Left ventricle myocardium inferior (tissue), 1 donor: ENCODE data around the gene CTSL. TPM values are rescaled to one million over a fixed set of nuclear protein-coding genes. Genes with fewer than 3 reads are reported as not detected.

Source experiments
- DNase-seq: peaks from one replicate; pipeline ENCODE4 v3.0.0-alpha.2; 2020
- H3K27ac ChIP-seq: fragments of 200-600 bp; replicated peaks from 2 replicates; pipeline ENCODE4 v1.8.0; 2021
- H3K27me3 ChIP-seq: fragments of 200-600 bp; 2 replicates; pipeline ENCODE4 v1.8.0; 2021; ENCODE audit warnings: low read depth
- H3K36me3 ChIP-seq: fragments of 200-600 bp; 2 replicates; pipeline ENCODE4 v1.8.0; 2021
- H3K4me1 ChIP-seq: fragments of 200-600 bp; 2 replicates; pipeline ENCODE4 v1.8.0; 2021
- H3K4me3 ChIP-seq: fragments of 200-600 bp; 2 replicates; pipeline ENCODE4 v1.8.0; 2021; ENCODE audit warnings: mild to moderate bottlenecking, moderate library complexity
- H3K9me3 ChIP-seq: fragments of 200-600 bp; replicated peaks from 2 replicates; pipeline ENCODE4 v1.8.0; 2021
- intact Hi-C: fragments of 100-400 bp; cut with micrococcal nuclease; formaldehyde crosslinking; loops from one replicate; pipeline ENCODE4 v1.11.0; 2022
- total RNA-seq: library from RNA; stranded (reverse); fragmentation: NEBNext Ultra II Directional; extraction: Animal tissue kit (Norgen Biotek cat#: 25700); gene quantifications from one replicate; pipeline ENCODE4 v1.2.1, GENCODE V29; 2021
- TF ChIP-seq, protein P1 (sequence below): fragments of 200-600 bp; IDR thresholded peaks from 2 replicates; pipeline ENCODE4 v1.8.0; 2021; ENCODE audit warnings: antibody characterized with exemption, mild to moderate bottlenecking, borderline replicate concordance
- donor health status: DM: no; HTN: yes; CAD: no; lungs with severe emphysema.

The CTSL gene
- total RNA-seq, 1 donor from 2014 or later, result 116 TPM

DNA sequence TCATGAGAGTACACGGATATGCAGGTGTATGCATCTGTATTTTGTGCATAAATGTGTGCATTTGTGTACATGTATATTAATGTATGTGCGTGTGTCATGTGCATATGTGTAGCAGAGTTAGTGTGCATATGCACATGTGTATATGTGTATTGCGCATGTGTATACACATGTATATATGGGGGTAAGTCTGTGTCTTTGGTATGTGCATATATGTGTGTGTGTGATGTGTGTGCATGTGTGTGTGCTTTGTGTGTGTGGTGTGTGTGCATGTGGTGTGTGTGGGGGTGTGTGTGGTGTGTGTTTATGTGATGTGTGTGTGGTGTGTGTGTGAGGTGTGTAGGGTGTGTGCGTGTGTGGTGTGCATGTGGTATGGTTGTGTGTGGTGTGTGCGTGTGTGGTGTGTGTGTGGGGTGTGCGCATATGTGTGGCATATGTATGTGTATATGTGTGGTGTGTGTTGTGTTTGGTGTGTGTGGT, 13.1 kb upstream of the CTSL start:
- intact Hi-C loops, result no loop called here
- no peaks in the 10 kb centered on the region for H3K36me3 ChIP-seq
- TF ChIP-seq, protein P1, sequence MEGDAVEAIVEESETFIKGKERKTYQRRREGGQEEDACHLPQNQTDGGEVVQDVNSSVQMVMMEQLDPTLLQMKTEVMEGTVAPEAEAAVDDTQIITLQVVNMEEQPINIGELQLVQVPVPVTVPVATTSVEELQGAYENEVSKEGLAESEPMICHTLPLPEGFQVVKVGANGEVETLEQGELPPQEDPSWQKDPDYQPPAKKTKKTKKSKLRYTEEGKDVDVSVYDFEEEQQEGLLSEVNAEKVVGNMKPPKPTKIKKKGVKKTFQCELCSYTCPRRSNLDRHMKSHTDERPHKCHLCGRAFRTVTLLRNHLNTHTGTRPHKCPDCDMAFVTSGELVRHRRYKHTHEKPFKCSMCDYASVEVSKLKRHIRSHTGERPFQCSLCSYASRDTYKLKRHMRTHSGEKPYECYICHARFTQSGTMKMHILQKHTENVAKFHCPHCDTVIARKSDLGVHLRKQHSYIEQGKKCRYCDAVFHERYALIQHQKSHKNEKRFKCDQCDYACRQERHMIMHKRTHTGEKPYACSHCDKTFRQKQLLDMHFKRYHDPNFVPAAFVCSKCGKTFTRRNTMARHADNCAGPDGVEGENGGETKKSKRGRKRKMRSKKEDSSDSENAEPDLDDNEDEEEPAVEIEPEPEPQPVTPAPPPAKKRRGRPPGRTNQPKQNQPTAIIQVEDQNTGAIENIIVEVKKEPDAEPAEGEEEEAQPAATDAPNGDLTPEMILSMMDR, result no peak
- H3K27me3 ChIP-seq, result no peaks in the 10 kb centered on the region
- no peak for DNase-seq
- H3K4me3 ChIP-seq, result no peak overlapping the region
- peak overlapping the region; percentile 81 for H3K27ac ChIP-seq
- no peaks in the 10 kb centered on the region for H3K9me3 ChIP-seq
- peaks cover 10% of the 10 kb centered on the region for H3K4me1 ChIP-seq

DNA sequence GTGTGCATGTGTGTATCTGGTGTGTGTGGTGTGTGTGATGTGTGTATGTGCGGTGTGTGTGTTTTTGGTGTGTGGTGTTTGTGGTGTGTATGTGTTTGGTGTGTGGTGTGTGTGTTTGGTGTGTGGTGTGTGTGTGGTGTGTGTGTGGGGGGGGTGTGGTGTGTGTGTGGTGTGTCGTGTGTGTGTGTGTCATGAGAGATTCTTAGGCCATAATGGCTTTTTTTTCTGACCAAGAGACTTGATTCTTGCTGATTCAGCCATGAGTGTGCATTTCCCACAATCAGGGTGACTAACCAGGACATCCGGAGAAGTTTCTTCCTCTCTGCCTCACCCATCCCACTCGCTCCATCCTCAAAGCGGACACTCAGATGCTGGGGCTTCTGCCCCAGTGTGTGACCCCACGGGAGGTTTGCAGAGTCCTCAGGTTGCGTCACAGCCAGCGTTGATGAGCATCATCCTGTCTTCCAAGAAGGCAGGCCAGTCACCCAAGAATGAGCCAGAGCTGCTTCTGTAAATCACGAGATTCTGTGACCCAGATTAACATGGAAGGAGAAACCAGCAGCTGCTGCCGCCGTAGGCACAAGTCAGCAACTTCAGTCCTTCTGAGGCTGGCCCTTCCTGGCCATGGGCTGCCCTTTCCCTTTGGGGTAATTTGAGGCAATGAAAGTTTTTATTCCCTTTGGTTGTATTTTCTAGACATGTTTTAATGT, 12.5 kb upstream of the CTSL start:
- H3K9me3 ChIP-seq, result no peaks in the 10 kb centered on the region
- H3K4me3 ChIP-seq, result peak overlapping the region; percentile 41
- no peaks in the 10 kb centered on the region for H3K36me3 ChIP-seq
- TF ChIP-seq, protein P1, result no peak
- DNase-seq, result peak; percentile 81
- H3K4me1 ChIP-seq, result peaks cover 10% of the 10 kb centered on the region
- intact Hi-C loops, result no loop called here
- H3K27ac ChIP-seq, result peak overlapping the region; percentile 81
- H3K27me3 ChIP-seq, result no peaks in the 10 kb centered on the region

DNA sequence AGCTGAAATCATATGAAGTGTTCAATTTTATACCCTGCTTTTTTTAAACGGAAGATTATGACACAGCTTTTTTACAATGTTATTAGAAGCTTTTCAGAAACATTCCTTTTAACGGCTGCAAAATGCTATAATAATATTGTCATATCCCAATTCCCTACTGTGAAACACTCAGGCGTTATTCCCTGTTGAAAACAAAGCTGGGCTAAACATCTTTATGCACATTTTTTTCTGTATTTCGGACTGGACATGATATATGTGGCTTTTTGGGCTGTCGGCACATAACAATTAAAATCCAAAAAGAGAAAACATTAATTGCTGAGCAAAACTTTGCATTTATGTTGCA, 12.0 kb upstream of the CTSL start:
- Histone ChIP-seq H3K36me3 (no peaks in the 10 kb centered on the region), H3K27me3 (no peaks in the 10 kb centered on the region), H3K4me3 (peak overlapping the region; percentile 41), H3K27ac (peak overlapping the region; percentile 81), H3K4me1 (peaks cover 10% of the 10 kb centered on the region), H3K9me3 (no peaks in the 10 kb centered on the region)
- DNase-seq, result no peak
- intact Hi-C loops, result no loop called here
- TF ChIP-seq, protein P1, result no peak

DNA sequence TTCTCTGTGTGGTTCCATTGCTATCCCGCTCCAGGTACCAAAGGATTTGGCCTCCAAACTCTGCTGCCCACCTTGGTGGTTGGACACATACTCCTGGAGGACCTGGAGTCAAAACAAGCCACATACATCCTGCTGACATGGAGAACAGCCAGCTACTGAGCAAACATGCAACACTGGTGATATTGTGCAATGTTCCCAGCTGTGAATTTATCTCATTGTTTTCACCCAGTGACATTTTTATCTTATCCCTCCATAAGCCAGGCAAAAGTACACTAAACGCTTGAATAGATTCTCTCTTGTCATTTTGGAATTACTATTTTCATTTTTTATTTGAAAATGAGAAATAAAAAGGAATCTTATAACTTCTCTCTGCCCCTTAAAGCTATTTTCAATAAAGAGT, 11.1 kb upstream of the CTSL start:
- H3K27ac ChIP-seq, result peak overlapping the region; percentile 81
- no peaks in the 10 kb centered on the region for H3K27me3 ChIP-seq
- DNase-seq, result no peak
- peaks cover 10% of the 10 kb centered on the region for H3K4me1 ChIP-seq
- no peak overlapping the region for H3K4me3 ChIP-seq
- no peaks in the 10 kb centered on the region for H3K9me3 ChIP-seq
- TF ChIP-seq, protein P1, result no peak
- intact Hi-C loops, result no loop called here
- no peaks in the 10 kb centered on the region for H3K36me3 ChIP-seq

DNA sequence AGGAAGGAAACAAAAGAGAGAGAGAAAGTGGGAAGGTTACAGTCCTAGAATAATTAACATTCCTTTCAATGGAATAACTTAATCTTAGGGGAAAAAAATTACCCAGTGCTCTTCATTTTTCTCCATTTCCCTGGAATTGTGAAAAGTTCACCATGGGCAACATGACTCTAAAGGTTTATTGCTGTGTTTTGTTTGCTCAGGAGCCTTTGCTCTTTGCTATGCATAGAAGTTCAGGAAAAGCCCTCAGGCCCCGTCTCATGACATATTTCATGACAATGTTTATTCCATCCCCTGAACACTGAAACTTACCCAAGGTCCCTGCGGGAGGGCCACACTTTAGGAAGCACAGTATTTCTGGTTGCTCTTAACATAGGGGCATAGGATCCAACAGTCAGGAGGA, 9.8 kb upstream of the CTSL start:
- intact Hi-C loops, result no loop called here
- Histone ChIP-seq H3K4me1 (peaks cover 10% of the 10 kb centered on the region), H3K36me3 (no peaks in the 10 kb centered on the region), H3K9me3 (no peaks in the 10 kb centered on the region), H3K27ac (peak overlapping the region; percentile 81), H3K4me3 (no peak overlapping the region), H3K27me3 (no peaks in the 10 kb centered on the region)
- TF ChIP-seq, protein P1, result no peak
- no peak for DNase-seq
